ENCODE data around the gene NAA35. TPM values are rescaled to one million over a fixed set of nuclear protein-coding genes. Genes with fewer than 3 reads are reported as not detected.

The NAA35 gene
- total and polyA plus RNA-seq, 3 donors from 2014 or later, result 32.8 to 41.4 (median 35.7) TPM

- intact Hi-C loops (cut with DNase I; ENCODE audit: low total_unique reads), result no loop called here
- TF ChIP-seq, protein P1, sequence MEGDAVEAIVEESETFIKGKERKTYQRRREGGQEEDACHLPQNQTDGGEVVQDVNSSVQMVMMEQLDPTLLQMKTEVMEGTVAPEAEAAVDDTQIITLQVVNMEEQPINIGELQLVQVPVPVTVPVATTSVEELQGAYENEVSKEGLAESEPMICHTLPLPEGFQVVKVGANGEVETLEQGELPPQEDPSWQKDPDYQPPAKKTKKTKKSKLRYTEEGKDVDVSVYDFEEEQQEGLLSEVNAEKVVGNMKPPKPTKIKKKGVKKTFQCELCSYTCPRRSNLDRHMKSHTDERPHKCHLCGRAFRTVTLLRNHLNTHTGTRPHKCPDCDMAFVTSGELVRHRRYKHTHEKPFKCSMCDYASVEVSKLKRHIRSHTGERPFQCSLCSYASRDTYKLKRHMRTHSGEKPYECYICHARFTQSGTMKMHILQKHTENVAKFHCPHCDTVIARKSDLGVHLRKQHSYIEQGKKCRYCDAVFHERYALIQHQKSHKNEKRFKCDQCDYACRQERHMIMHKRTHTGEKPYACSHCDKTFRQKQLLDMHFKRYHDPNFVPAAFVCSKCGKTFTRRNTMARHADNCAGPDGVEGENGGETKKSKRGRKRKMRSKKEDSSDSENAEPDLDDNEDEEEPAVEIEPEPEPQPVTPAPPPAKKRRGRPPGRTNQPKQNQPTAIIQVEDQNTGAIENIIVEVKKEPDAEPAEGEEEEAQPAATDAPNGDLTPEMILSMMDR (IDR thresholded peaks at IDR 0.05), result no peak
- no peak for TF ChIP-seq POLR2A (IDR thresholded peaks at IDR 0.05)
- DNase-seq, result no peak
- no peaks in the 10 kb centered on the region for H3K9me3 ChIP-seq
- H3K4me3 ChIP-seq, result no peak overlapping the region
- H3K27me3 ChIP-seq, result no peaks in the 10 kb centered on the region
- no peak overlapping the region for H3K27ac ChIP-seq
- no peaks in the 10 kb centered on the region for H3K36me3 ChIP-seq (ENCODE audit: low read depth, missing control alignments)
- no peaks in the 10 kb centered on the region for H3K4me1 ChIP-seq
- WGBS, 2 donors, result 78 to 79% methylated on average over 1 of the region's 1 CpG
Measured at GRCh38 chr9:85909390-85909789, 31.6 kb upstream of the NAA35 start.

GRCh38 chr9:85914108-85914507 lies 26.8 kb upstream of the NAA35 start:
- TF ChIP-seq POLR2A (IDR thresholded peaks at IDR 0.05), result no peak
- TF ChIP-seq, protein P1 (IDR thresholded peaks at IDR 0.05), result no peak
- H3K4me1 ChIP-seq, result no peaks in the 10 kb centered on the region
- H3K4me3 ChIP-seq, result no peak overlapping the region
- H3K27me3 ChIP-seq, result no peaks in the 10 kb centered on the region
- intact Hi-C loops (cut with DNase I; ENCODE audit: low total_unique reads), result no loop called here
- H3K27ac ChIP-seq, result no peak overlapping the region
- H3K36me3 ChIP-seq (ENCODE audit: low read depth, missing control alignments), result no peaks in the 10 kb centered on the region
- no peaks in the 10 kb centered on the region for H3K9me3 ChIP-seq
- DNase-seq, result no peak

GRCh38 chr9:85917756-85918155 lies 23.2 kb upstream of the NAA35 start:
- intact Hi-C loops (cut with DNase I; ENCODE audit: low total_unique reads), result no loop called here
- no peak for DNase-seq
- Histone ChIP-seq H3K27me3 (no peaks in the 10 kb centered on the region), H3K27ac (no peak overlapping the region), H3K9me3 (no peaks in the 10 kb centered on the region), H3K36me3 (ENCODE audit: low read depth, missing control alignments) (no peaks in the 10 kb centered on the region), H3K4me1 (no peaks in the 10 kb centered on the region), H3K4me3 (no peak overlapping the region)
- TF ChIP-seq POLR2A (IDR thresholded peaks at IDR 0.05), result no peak
- TF ChIP-seq, protein P1 (IDR thresholded peaks at IDR 0.05), result no peak
- 89 to 90% methylated on average over 7 of the region's 7 CpGs for WGBS, 2 donors

GRCh38 chr9:85925493-85925892 lies 15.5 kb upstream of the NAA35 start:
- H3K9me3 ChIP-seq, result no peaks in the 10 kb centered on the region
- WGBS, 2 donors, result 82 to 93% methylated on average over 5 of the region's 5 CpGs
- H3K4me3 ChIP-seq, result no peak overlapping the region
- H3K27me3 ChIP-seq, result no peaks in the 10 kb centered on the region
- TF ChIP-seq POLR2A (IDR thresholded peaks at IDR 0.05), result no peak
- TF ChIP-seq, protein P1 (IDR thresholded peaks at IDR 0.05), result no peak
- H3K36me3 ChIP-seq (ENCODE audit: low read depth, missing control alignments), result no peaks in the 10 kb centered on the region
- no peak for DNase-seq
- intact Hi-C loops (cut with DNase I; ENCODE audit: low total_unique reads), result no loop called here
- H3K4me1 ChIP-seq, result no peaks in the 10 kb centered on the region
- no peak overlapping the region for H3K27ac ChIP-seq

DNA sequence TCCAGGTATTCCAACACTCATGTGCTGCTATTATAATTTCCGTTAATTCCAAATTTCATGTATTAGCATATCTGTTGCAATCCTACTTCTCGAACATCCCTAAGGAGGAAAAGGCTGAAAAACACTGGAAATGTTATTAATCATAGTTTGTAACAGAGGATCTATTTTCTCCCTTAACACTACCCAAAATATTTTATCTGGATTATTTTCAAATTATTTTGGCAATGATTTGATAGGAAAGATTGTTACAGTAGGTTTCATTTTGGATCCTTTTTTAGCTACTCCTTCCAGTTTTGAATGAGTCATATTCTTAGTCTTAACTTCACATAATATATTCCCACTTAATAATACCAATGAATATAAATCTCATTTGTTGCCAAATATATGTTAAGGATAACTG lies 13.9 kb upstream of the NAA35 start:
- Histone ChIP-seq H3K4me3 (no peak overlapping the region), H3K27me3 (no peaks in the 10 kb centered on the region), H3K9me3 (no peaks in the 10 kb centered on the region), H3K4me1 (no peaks in the 10 kb centered on the region), H3K36me3 (ENCODE audit: low read depth, missing control alignments) (no peaks in the 10 kb centered on the region), H3K27ac (no peak overlapping the region)
- WGBS, 2 donors, result 62 to 70% methylated on average over 2 of the region's 2 CpGs
- DNase-seq, result no peak
- intact Hi-C loops (cut with DNase I; ENCODE audit: low total_unique reads), result no loop called here
- TF ChIP-seq, protein P1 (IDR thresholded peaks at IDR 0.05), result no peak
- TF ChIP-seq POLR2A (IDR thresholded peaks at IDR 0.05), result no peak

Measured in testis (tissue), 3 donors.